ENCODE data around the gene FAM184B.

Gene FAM184B

GRCh38 chr4:17781300-17782287, at the start of gene FAM184B:
TSS of gene FAM184B (minus strand) at chr4:17781621. CDS start at chr4:17781299, 322 bp downstream.
- no peak for DNase-seq

GRCh38 chr4:17823871-17824669, 42.6 kb upstream of the FAM184B start:
- DNase-seq = no peak

- DNase-seq = no peak
Measured at GRCh38 chr4:17817027-17817426, 35.6 kb upstream of the FAM184B start.

GRCh38 chr4:17816142-17816541, 34.7 kb upstream of the FAM184B start:
- DNase-seq = no peak

- DNase-seq = no peak
Measured at GRCh38 chr4:17814140-17814539, 32.7 kb upstream of the FAM184B start.

- no peak for DNase-seq
Measured at GRCh38 chr4:17812801-17813200, 31.4 kb upstream of the FAM184B start.

- DNase-seq = no peak
Measured at GRCh38 chr4:17812125-17812524, 30.7 kb upstream of the FAM184B start.

GRCh38 chr4:17811078-17811603, 29.7 kb upstream of the FAM184B start:
- no peak for DNase-seq

GRCh38 chr4:17810260-17811077, 29.0 kb upstream of the FAM184B start, which contains the start of the genes DCAF16 and NCAPG:
TSS of gene DCAF16 (minus strand) at chr4:17810757. CDS start at chr4:17804141, 6,616 bp downstream.
TSS of gene NCAPG (plus strand) at chr4:17810979. CDS start at chr4:17811078, 99 bp downstream.
- DNase-seq = peak; percentile 99

- DNase-seq = no peak
Measured at GRCh38 chr4:17809667-17810066, 28.2 kb upstream of the FAM184B start.

GRCh38 chr4:17807446-17807845, 26.0 kb upstream of the FAM184B start:
- DNase-seq = no peak

- DNase-seq = no peak
Measured at GRCh38 chr4:17805580-17806155, 24.2 kb upstream of the FAM184B start.

GRCh38 chr4:17797808-17798207, 16.4 kb upstream of the FAM184B start:
- DNase-seq = no peak

- DNase-seq = no peak
Measured at GRCh38 chr4:17794730-17795129, 13.3 kb upstream of the FAM184B start.

- no peak for DNase-seq
Measured at GRCh38 chr4:17788956-17789355, 7.5 kb upstream of the FAM184B start.

GRCh38 chr4:17787315-17787714, 5.9 kb upstream of the FAM184B start:
- DNase-seq = no peak

- no peak for DNase-seq
Measured at GRCh38 chr4:17786567-17786966, 5.1 kb upstream of the FAM184B start.

GRCh38 chr4:17785858-17786257, 4.4 kb upstream of the FAM184B start:
- no peak for DNase-seq

GRCh38 chr4:17780501-17781299, 721 bp downstream of the FAM184B start:
- DNase-seq = no peak

- DNase-seq = no peak
Measured at GRCh38 chr4:17778431-17778830, 3.0 kb downstream of the FAM184B start.

- no peak for DNase-seq
Measured at GRCh38 chr4:17773135-17773698, 8.2 kb downstream of the FAM184B start.

Data from activated T-cell treated with anti-CD3 and anti-CD28 coated beads, Interleukin-2, amount 50 U/mL, for 1 hour (primary cell).